Spleen (tissue), 7 donors: ENCODE measurements around the gene ABLIM2.

ENCODE experiments used
- CTCF ChIP-seq, 11 experiments: fragments of 200-600 bp in 7 of 11; fragments of 450-650 bp in 4 of 11; sonication (generic) in 4 of 11; IDR thresholded peaks in 8 of 11; conservative IDR thresholded peaks in 3 of 11; 1 replicate in 7 of 11; 2 replicates in 4 of 11; pipeline versions ENCODE4 v1.4.0 to v1.8.0; 2016 to 2021; ENCODE audit warnings: antibody characterized with exemption in 11 of 11, inconsistent platforms in 4 of 11, mild to moderate bottlenecking in 1 of 11
- POLR2A ChIP-seq, 3 donors: fragments of 450-650 bp; IDR thresholded peaks; one replicate each; pipeline ENCODE4 v1.5.1; 2017; ENCODE audit warnings: antibody characterized with exemption in 3 of 3, mild to moderate bottlenecking in 1 of 3
- POLR2AphosphoS5 ChIP-seq, 3 donors: sonication (generic); formaldehyde crosslinking; IDR thresholded peaks; one replicate each; pipeline ENCODE4 v1.5.1; 2017; ENCODE audit warnings: antibody characterized with exemption in 3 of 3
- donor health status: DM: no; HTN: no; CAD: no; lungs with moderate emphysema.
- donor health status: DM: no; HTN: no; CAD: no.
- donor health status: DM: no; HTN: no; CAD: no.

- TF ChIP-seq CTCF (IDR thresholded peaks at IDR 0.05 in 8 of 11, conservative IDR thresholded peaks at IDR 0.05 in 3 of 11) (no peak), POLR2AphosphoS5 (IDR thresholded peaks at IDR 0.05) (peak; percentile 21 to 57 (median 55)), POLR2A (IDR thresholded peaks at IDR 0.05) (no peak)
These were observed 44.4 kb upstream of the ABLIM2 start for GRCh38 chr4:8203052-8203401.
